AG09319 (cell line): Measurements from ENCODE around the gene PEX3.

Experiments used
- DNase-seq: peaks from one replicate; pipeline ENCODE4 v3.0.0-alpha.2; 2010; ENCODE audit warnings: low read depth; ENCODE audit errors: extremely low read depth
- TF ChIP-seq, protein P1 (sequence below): IDR thresholded peaks from 2 replicates; pipeline ENCODE4 v1.5.1; 2011; ENCODE audit warnings: low read depth, mild to moderate bottlenecking, inconsistent platforms, low read length, moderate library complexity

The PEX3 gene, protein sequence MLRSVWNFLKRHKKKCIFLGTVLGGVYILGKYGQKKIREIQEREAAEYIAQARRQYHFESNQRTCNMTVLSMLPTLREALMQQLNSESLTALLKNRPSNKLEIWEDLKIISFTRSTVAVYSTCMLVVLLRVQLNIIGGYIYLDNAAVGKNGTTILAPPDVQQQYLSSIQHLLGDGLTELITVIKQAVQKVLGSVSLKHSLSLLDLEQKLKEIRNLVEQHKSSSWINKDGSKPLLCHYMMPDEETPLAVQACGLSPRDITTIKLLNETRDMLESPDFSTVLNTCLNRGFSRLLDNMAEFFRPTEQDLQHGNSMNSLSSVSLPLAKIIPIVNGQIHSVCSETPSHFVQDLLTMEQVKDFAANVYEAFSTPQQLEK

DNA sequence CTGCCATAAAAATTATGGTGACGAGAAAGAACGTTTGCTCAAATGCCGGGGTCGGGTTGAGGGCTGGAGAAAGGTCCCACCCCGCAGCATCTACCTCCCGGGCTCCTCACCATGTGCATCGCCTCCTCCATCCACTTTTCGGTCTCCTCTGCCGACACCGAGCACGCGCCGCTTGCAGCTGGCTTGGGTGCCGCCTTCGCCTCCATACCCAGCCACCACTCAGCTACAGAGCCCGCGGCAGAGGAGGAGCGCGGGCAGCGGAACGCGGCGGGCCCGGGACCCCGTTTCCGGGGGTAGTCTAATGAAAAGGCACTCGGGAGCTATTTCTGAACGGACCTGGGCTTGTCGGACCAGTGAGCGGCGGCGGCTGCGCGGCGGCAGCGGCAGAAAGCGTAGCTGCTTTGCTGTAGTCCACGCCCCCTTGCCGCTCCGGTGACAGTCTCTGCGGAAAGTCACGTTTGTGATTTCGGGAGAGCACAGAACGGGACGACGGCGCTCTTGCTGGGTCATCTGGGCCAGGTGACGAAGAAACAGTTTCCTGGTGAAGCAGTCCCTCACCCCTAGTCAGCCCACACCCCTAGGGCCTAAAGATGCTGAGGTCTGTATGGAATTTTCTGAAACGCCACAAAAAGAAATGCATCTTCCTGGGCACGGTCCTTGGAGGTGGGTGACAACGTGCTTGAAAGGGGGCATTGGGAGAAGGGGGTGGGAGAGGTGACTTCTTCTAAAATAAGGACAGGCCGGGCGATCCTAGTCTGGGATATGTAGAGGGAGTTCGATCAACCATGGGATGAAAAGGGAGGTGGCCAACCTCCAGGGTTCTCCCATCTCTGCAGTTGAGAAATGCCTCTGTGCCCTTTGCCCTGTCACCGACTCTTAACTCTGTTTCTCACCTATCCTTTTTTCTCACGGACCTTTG, at the start of gene PEX3, which contains the start of gene ADAT2:
TSS of gene PEX3 (plus strand) at position 353 of the 919 bp plus-strand sequence. CDS start at position 591, 238 bp downstream.
TSS of gene ADAT2 (minus strand) at position 243 of the 919 bp plus-strand sequence. CDS start at position 206, 37 bp downstream.
- TF ChIP-seq, protein P1, sequence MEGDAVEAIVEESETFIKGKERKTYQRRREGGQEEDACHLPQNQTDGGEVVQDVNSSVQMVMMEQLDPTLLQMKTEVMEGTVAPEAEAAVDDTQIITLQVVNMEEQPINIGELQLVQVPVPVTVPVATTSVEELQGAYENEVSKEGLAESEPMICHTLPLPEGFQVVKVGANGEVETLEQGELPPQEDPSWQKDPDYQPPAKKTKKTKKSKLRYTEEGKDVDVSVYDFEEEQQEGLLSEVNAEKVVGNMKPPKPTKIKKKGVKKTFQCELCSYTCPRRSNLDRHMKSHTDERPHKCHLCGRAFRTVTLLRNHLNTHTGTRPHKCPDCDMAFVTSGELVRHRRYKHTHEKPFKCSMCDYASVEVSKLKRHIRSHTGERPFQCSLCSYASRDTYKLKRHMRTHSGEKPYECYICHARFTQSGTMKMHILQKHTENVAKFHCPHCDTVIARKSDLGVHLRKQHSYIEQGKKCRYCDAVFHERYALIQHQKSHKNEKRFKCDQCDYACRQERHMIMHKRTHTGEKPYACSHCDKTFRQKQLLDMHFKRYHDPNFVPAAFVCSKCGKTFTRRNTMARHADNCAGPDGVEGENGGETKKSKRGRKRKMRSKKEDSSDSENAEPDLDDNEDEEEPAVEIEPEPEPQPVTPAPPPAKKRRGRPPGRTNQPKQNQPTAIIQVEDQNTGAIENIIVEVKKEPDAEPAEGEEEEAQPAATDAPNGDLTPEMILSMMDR: no peak
- DNase-seq: peak; percentile 86

DNA sequence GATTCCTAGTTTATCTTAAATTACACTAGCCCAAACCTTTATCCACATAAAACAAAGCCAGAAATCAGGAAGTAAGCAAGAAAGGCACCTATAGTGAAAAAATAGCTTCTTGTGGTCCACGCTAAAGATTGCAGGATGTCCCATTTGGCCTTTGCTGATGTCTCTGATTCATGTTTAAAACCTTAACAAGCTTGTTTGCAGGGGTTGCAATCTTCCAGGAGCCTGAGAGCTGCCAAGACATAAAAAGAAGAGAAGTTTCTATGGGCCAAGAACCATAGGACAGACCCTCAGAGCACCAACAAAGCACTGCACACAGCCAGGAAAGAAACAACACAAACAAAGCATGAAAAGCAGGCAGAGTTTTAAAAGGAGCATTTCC, 49.5 kb upstream of the PEX3 start:
- TF ChIP-seq, protein P1: no peak
- DNase-seq: no peak

DNA sequence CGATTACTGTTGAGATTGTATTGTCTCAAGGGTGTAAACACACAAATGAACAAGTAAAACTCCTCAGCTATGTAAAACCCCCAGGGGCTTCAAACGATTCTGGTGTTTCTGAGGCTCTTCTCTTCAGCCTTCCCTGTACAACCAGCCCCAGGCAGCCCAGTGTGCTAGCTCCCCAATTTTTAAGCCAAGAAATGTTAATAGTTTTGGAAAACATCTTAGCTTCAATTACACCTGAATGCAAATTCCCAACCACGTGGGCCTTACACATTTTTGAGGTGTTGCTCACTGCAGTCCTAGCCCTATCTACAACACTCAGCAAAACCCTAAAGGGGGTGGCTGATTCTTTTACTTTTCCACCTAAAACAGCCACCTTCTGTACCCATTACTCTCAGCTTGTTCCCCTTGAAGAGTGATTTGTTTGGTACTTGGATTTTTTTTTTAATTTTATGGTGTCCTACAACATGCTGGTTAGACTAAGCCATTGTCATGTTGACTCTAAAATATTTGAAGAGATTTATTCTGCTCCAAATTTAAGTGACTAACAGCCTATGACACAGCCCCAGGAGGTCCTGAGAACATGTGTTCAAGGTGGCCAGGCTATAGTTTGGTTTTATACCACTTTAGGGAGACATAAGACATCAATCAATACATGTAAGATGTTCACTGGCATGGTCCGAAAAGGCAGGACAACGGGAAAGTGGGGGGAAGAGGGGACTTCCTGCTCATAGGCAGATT, 48.8 kb upstream of the PEX3 start:
- TF ChIP-seq, protein P1: no peak
- DNase-seq: no peak

DNA sequence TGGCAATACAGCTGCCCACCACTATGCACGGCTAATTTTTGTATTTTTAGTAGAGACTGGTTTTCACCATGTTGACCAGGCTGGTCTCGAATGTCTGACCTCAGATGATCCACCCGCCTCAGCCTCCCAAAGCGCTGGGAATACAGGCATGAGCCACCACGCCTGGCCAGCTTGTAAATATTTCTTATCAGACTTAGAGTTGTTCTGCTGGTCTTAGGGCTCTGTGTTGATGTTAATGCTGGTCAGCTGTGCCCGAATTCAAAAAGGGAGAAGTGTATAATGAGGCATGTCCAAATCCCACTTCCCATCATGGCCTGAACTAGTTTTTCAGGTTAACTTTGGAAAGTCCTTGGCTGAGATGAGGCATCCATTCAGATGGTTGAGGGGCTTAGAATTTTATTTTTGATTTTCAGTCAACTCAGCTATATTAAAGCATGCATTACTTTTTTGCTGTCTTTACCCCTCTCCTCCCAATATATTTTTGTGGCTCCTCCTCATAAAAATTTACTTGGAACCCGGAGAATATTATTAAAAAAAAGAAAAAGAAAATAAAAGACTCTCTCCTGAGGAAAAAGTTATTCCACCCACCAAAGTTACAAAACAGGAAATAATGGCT, 47.8 kb upstream of the PEX3 start:
- TF ChIP-seq, protein P1: no peak
- no peak for DNase-seq

DNA sequence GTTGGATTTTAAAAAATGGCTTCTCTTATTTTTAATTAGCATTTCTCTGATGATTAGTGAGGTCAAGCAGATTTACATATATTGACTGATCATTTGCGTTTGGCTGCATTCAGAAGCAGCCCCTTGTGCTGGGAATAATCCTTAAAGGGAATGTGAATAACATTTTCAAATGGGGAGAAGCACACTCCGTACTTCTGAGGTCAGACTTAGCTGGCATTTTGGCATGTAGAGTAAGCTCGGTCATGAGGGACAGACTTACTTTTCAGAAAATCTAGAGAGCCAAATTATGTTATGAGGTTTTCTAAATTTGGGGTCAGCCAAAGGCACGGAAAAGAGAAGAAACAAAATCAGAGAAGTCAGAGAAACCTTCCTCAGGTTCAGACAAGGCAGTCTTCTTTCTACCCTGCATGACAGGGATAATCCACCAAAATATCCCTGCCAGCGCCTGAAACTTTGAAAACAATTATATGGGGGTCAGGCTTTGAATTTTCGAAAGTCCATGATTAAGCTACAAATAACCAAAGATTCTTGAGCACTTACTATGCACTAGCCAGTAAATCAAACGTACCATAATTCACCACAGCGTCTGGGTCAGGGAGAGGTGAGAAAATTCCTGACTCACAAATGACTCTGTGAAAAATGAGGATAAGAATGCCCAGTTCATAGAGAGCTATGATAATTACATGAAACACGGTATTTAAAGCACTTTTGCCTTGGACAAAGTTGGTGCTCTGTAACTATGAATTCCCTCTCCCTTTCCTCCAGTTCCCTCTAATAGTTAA, 45.0 kb upstream of the PEX3 start:
- TF ChIP-seq, protein P1: no peak

DNA sequence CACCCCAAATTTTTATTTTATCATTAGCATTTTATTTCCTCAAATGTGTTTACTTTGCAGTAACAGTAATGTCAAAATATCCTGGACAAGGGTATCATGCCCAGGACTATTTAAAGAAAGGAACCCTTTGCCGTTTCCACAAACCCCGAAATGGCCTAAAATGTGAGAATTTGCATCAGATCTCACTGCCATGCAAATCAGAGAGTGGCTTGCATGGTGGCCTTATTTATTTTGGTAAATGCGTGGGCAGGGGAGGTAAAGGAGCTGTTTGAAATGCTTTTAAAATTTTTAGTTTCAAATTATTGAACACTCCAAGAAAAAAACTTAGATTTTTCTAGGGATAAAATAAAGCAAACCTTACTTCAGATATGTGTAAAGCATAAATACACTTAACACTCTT, 43.9 kb upstream of the PEX3 start:
- TF ChIP-seq, protein P1: no peak
- DNase-seq: no peak

More for the DNA sequence above, 45.0 kb upstream of the PEX3 start:
- DNase-seq: no peak
